ENCODE measurements around the gene PIGR. TPM values are rescaled to one million over a fixed set of nuclear protein-coding genes. Genes with fewer than 3 reads are reported as not detected.

The PIGR gene
- total and polyA plus RNA-seq, 2 of the 4 experiments (the other 2 are of a cell fraction): not detected

- H3K4me3 ChIP-seq (ENCODE audit: insufficient read depth, low read depth, low read length): no peak overlapping the region
- H4K5ac ChIP-seq (ENCODE audit: low read depth, low read length): no peak overlapping the region
- H3K36me3 ChIP-seq (ENCODE audit: control insufficient read depth, insufficient read depth, low read length): no peaks in the 10 kb centered on the region
- no peak overlapping the region for H4K8ac ChIP-seq (ENCODE audit: low read depth in 2 of 2, low read length in 2 of 2)
- CTCF ChIA-PET: no interaction called here
- TF ChIP-seq NFE2L2 (IDR thresholded peaks at IDR 0.05; ENCODE audit: low read depth, low read length) (no peak), RCOR1 (IDR thresholded peaks at IDR 0.05; ENCODE audit: insufficient replicate concordance, low read length) (no peak), CEBPB (IDR thresholded peaks at IDR 0.05; ENCODE audit: low read depth, low read length) (no peak), POLR2A (IDR thresholded peaks at IDR 0.05; ENCODE audit: low read depth, low read length) (no peak), CTCF (conservative IDR thresholded peaks at IDR 0.05; ENCODE audit: low read depth, low read length) (no peak), SMC3 (IDR thresholded peaks at IDR 0.05; ENCODE audit: low read depth, low read length) (no peak)
- no peak overlapping the region for H3K56ac ChIP-seq (ENCODE audit: extremely low read depth, insufficient read depth, low read length)
- H3K4ac ChIP-seq (ENCODE audit: low read depth, low read length): no peak overlapping the region
- no peak overlapping the region for H2BK20ac ChIP-seq (ENCODE audit: low read depth, low read length)
- no peaks in the 10 kb centered on the region for H3K9me3 ChIP-seq (ENCODE audit: control insufficient read depth, insufficient read depth, low read length)
- ATAC-seq (ENCODE audit: low read depth) (no peak), DNase-seq (no peak)
- H3K4me1 ChIP-seq (ENCODE audit: control insufficient read depth, insufficient read depth, low read length): no peaks in the 10 kb centered on the region
- no peaks in the 10 kb centered on the region for H3K79me1 ChIP-seq (ENCODE audit: low read depth in 1 of 2, low read length in 2 of 2)
- dilution Hi-C loops (cut with HindIII; ENCODE audit: low sequenced_read_pairs, unreplicated experiment) (no loop called here), intact Hi-C loops (cut with micrococcal nuclease) (no loop called here), in situ Hi-C loops (cut with MboI; ENCODE audit: low sequenced_read_pairs) (no loop called here)
- no peak overlapping the region for H3K27ac ChIP-seq (ENCODE audit: insufficient read depth, low read length)
- no peak overlapping the region for H2BK15ac ChIP-seq (ENCODE audit: low read depth, low read length)
- H4K20me1 ChIP-seq (ENCODE audit: insufficient read depth, low read length): no peaks in the 10 kb centered on the region
- H2AK9ac ChIP-seq (replicated peaks; ENCODE audit: low read depth, low read length, poor library complexity): no peak overlapping the region
- H3K9me1 ChIP-seq (ENCODE audit: insufficient read depth, low read length): no peaks in the 10 kb centered on the region
- BruUV-seq (replicated peaks): no TSS peak
- no peak overlapping the region for H4K91ac ChIP-seq (ENCODE audit: insufficient read depth, low read depth, low read length)
- no peak overlapping the region for H3K4me2 ChIP-seq (ENCODE audit: low read depth, low read length)
- no CpG with 5 or more reads among the region's 3 CpGs for WGBS, 2 experiments (ENCODE audit: extremely low coverage in 2 of 2, insufficient read length in 1 of 2)
- no peak overlapping the region for H3K23ac ChIP-seq (ENCODE audit: low read depth, low read length)
- no peak overlapping the region for H3K18ac ChIP-seq (ENCODE audit: low read depth, low read length)
- H2BK5ac ChIP-seq (ENCODE audit: low read depth, low read length, poor library complexity, severe bottlenecking): no peak overlapping the region
- H3K14ac ChIP-seq (replicated peaks; ENCODE audit: low read depth, low read length): no peak overlapping the region
- POLR2A ChIA-PET (ENCODE audit: unreplicated experiment): no interaction called here
- H3K9ac ChIP-seq (ENCODE audit: low read depth, low read length): no peak overlapping the region
- H2BK120ac ChIP-seq (ENCODE audit: low read depth, low read length): no peak overlapping the region
- no peak overlapping the region for H2AFZ ChIP-seq (replicated peaks; ENCODE audit: low read length, poor library complexity)
- H2AK5ac ChIP-seq (ENCODE audit: low read depth, low read length): no peak overlapping the region
- H3K27me3 ChIP-seq (ENCODE audit: control insufficient read depth, insufficient read depth, low read length): peaks cover 53% of the 10 kb centered on the region
Observed at GRCh38 chr1:206940588-206940936, 5.7 kb downstream of the PIGR start.

Data from IMR-90 (cell line).